Left colon (tissue), 2 donors: Measurements from ENCODE around the gene HK3. TPM values are rescaled to one million over a fixed set of nuclear protein-coding genes. Genes with fewer than 3 reads are reported as not detected.

ENCODE experiments used
- ATAC-seq: fragments of 200-7000 bp; cut with Tn5 transposase; one replicate; pipeline ENCODE4 v1.9.1; 2020; ENCODE audit warnings: mild to moderate bottlenecking, moderate library complexity
- DNase-seq, 2 donors: peaks; one replicate each; pipeline ENCODE4 v3.0.0-alpha.2; 2020
- intact Hi-C, 2 donors: fragments of 100-400 bp; cut with DNase I in 1 of 2; cut with micrococcal nuclease in 1 of 2; formaldehyde crosslinking; loops; one replicate each; pipeline versions ENCODE4 v1.11.2 to v1.14.0; 2022; cut with DNase I, micrococcal nuclease
- total RNA-seq, 2 donors: library from RNA; stranded (reverse); fragmentation: NEBNext Ultra II Directional; extraction: Animal tissue kit (Norgen Biotek cat#: 25700); gene quantifications; one replicate each; pipeline ENCODE4 v1.2.1, GENCODE V29; 2021
- donor health status: DM: no; HTN: no; CAD: no.
- donor health status: DM: yes; HTN: yes; CAD: no.

The HK3 gene
- total RNA-seq, 2 donors from 2014 or later, result 1.3 to 4.4 TPM

DNA sequence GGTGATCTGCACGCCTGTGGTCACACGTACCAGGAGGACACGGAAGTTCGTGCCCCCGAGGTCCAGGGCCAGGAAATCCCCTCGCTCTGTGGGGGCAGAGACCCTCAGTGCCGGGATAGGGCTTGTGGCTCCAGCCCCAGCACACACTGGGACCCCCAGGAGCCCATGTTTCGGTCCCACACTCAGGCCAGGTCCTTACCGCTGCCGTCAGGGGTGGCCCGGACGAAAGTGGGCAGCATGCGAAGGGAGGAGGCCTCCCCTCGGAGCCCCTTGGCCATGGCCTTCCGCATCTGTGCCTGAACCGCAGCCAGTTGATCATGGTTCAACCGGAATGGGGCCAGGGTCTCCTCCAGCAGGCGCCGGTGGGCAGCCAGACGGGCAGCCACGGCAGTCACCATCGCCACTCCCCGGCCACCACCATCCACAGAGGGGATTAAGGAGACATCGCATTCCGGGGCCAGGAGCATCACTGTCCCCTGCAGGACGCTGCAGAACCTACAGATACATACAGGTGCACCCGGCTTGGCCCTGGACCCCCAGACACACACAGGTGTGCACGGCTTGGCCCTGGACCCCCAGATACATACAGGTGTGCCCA, 11.8 kb downstream of the HK3 start:
- ATAC-seq, result no peak
- no peak for DNase-seq
- intact Hi-C loops, result no loop called here

DNA sequence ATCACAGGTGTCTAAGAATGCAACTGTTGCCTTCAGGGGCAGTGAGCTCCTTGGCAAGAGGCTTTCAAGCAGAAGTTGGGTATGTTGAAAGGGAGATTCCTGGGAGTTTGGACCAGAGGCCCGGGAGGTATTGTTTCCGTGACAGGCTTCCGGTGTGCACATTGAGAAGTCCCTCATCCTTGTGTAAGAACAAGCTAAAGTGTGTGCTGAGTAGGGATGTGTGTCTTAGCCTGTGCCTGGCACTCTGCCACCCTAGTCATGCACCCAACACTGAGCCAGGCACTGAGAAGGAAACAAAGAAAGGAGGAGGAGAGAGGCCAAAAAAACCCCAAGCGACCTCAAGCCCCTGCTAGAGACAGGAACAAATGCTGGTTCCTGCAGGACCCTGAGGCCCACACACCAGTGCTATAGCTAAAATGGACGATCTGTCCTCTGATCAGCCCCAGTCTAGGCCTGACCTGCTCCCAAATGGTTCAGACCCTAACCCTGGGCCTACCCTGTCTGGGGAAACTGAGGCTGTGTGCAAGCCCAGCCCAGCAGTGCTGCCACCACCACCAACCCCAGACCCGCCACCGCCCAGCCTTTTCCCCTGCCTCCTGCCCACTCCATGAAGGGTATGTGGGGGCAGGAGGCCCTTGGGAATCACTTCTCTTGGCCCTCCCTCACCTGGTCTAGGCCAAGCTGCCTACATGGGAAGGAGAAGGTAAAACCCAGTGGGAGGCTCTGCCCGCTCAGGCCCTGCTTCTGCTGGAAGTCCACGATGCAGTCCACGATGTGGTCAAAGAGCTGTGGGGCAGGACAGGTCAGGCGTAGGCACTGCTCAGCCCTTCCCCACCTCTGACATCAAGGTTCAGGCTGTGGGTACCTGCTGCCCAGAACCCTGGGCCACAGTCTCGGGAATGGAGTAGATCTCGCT, 12.6 kb downstream of the HK3 start:
- DNase-seq (no peak), ATAC-seq (no peak)
- intact Hi-C loops, result no loop called here

DNA sequence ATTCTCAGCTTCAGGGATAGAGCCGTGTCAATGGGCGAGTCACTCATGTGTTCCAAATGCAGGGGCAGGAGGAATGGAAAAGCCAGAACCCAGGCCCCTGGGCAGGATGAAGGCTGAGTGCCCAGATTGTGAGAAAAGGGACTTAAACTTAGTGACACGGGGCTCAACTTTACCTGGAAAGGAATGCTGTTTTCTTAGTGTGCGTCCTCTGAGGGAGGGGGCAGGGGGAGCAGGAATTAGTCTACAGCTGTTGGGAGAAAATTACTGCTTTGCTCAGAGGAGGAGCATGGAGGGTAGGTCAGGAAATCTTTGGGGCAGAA, 14.6 kb downstream of the HK3 start:
- intact Hi-C loops, result no loop called here
- ATAC-seq, result no peak
- no peak for DNase-seq

DNA sequence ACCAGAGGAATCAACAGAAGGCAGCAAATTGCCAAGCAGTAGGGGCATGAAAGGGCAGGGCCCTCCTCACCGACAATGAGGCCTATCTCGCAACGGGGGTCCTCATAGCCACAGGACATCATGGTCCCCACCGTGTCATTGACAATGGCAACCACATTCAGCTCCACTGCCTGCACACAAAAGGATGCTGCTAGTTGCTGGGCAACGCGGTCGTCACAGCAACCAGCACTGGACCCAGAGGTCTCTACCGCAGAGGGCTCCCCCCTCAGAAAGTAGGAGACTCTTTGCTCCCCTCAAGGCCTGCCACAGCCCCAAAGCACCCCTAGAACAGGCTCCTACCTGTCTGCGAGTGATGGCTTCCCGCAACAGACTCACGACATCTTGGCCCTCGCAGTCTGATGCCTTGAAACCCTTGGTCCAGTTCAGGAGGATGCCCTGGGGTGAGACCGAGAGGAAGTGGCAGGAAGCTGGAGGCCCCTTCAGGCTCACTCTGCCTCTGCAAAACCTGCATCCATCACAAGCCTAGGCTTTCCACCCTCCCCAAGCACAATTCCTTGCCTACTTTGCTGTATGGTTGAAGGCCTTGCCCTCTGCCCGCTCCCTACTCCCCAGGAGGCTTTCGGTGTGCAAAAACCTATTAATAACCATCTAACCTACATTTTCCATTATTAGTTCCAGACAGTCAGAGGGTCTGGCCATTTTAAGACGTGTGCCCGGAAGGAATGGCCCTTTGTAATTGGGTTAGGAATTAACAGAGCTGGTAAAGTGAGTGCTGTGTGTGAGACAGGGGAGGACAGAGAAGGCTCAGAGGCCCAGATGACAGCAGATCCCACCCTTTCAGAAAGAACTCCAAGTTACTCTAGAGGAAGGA, 15.2 kb downstream of the HK3 start:
- intact Hi-C loops, result no loop called here
- DNase-seq (no peak), ATAC-seq (no peak)

DNA sequence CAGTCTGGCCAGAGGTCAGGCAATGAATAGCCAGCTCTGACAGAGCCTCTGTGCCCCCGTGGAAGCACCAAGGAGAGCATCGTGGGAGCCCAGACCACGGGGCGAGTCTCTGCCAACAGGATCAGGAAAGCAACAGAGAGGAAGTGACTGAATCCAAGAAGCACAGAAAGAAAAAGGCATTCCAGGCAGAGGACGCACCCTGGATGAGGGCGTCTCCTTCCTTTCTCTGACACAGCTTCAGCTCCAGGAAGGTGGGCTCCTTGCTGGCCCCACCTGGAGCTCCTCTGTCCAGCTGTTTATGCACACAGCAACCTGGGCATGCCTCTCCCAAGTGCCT, 16.6 kb downstream of the HK3 start:
- DNase-seq (no peak), ATAC-seq (no peak)
- intact Hi-C loops, result no loop called here

DNA sequence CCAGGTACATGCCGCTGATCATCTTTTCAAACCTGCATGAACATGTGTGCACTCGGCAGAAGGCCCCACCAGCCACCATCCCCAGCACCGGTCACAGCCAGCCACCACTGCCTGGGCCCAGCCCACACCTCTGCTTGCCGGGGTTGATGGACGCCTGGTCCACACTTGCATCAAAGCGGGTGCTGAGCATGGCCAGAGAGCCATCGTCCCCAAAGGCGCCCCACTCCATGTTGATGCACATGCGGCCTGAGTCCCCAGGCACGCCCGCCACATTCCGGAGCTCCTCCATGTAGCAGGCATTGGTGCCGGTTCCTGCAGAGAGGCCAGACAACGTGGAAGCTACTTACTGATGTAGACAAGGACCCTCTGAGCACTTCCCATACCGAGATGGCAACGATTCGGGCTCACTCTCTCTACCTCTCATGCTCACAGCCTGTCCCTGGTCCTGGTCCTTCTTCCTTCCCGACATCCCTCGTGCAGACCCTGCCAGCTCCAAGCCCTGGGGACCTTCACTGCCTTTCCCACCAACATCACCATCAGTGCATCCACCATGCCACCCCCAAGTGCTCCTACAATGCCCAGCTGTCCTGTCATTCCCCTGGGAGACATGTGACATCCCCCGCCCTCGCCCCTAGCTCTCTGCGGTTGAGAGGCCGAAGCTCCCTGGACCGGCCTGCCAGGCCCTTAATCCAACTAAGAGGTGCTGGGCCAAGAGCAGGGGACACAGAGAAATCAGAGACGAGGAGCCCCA, 17.2 kb downstream of the HK3 start:
- ATAC-seq (no peak), DNase-seq (no peak)
- intact Hi-C loops, result no loop called here

DNA sequence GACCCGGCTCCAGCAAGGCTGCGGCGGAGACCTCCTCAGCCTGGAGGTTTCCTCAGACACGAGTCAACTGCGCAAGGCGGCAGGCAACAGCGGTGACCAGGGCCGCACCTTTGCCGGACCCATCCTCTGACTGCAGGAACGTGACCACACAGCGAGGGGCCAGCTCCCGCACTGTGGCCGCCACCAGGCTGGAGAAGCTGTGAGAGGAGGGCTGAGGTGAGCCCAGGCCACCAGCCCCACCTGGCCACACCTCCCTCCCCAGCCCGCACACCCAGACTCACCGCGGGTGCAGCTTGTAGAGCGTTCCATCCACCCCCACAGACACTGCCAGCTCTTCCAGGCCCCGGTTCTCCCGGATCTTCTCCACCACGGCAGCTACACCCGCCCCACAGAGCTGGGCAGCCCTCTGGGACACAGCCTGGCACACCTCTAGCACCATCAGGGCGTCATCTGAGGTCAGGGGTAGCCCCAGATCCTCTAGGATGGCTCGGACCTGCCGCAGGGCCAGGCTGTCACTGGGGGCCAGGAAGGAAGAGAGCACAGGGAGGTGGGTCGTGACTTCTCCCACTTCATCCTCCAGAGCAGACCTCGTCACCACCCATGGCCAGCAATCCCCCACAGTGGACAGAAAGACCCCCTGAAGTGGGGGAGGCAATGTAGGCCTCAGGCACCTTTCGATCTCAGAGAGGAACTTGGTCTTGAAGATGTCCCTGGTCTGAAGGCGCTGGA, 18.0 kb downstream of the HK3 start:
- intact Hi-C loops, result no loop called here
- ATAC-seq, result no peak
- DNase-seq, result no peak

DNA sequence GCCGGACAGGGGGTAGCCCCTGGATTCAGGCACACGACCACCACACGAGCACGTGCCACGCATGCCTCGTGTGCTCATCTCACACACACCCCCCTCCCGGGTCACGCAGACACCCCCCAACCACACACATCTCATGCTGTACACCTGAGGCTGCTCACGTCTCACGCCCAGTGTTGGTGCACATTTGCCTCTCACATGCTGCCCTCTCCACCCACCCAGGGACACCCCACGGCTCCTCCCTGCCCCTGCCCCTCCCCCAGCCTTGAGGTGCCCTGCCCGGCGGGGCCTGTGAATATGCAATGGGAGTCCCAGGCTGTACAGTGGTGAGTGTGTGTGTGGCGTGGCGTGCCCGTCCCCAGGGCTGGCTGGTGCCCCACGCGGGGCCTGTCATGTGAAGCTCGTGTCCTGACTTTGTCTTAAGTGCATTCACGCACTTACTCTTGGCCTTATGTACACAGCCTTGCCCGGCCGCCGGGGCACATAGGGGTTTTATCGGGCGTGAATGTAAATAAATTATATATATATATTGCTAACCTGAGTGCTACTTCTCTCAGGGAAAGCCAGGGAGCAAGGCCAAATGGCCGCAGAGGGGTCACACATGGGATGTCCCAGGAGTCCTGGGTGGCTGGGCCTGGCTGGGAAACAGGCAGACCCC, 18.7 kb downstream of the HK3 start:
- DNase-seq, result no peak
- intact Hi-C loops, result no loop called here

DNA sequence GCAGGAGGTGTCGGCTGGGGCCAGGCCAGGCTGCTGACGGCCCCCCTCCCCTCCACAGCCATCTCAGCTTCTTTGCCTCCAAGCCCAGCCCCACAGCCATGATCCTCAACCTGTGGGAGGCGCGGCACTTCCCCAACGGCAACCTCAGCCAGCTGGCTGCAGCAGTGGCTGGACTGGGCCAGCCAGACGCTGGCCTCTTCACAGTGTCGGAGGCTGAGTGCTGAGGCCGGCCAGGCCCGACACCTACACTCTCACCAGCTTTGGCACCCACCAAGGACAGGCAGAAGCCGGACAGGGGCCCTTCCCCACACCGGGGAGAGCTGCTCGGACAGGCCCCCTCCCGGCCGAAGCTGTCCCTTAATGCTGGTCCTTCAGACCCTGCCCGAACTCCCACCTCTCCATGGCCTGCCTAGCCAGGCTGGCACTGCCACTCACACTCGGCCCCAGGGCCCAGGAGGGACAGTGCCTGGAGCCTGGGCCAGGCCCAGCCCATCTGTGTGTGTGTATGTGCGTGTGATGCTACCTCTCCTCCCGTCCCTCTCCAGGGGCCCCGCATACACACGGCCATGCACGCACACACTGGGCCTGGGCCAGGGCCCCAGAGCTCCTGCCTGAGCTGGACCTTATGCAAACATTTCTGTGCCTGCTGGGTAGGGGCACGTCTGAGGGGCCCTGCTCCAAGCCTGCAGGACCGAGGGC, 19.3 kb downstream of the HK3 start:
- intact Hi-C loops, result no loop called here
- DNase-seq, result no peak
- no peak for ATAC-seq

More for the DNA sequence above, 18.7 kb downstream of the HK3 start:
- ATAC-seq, result no peak

DNA sequence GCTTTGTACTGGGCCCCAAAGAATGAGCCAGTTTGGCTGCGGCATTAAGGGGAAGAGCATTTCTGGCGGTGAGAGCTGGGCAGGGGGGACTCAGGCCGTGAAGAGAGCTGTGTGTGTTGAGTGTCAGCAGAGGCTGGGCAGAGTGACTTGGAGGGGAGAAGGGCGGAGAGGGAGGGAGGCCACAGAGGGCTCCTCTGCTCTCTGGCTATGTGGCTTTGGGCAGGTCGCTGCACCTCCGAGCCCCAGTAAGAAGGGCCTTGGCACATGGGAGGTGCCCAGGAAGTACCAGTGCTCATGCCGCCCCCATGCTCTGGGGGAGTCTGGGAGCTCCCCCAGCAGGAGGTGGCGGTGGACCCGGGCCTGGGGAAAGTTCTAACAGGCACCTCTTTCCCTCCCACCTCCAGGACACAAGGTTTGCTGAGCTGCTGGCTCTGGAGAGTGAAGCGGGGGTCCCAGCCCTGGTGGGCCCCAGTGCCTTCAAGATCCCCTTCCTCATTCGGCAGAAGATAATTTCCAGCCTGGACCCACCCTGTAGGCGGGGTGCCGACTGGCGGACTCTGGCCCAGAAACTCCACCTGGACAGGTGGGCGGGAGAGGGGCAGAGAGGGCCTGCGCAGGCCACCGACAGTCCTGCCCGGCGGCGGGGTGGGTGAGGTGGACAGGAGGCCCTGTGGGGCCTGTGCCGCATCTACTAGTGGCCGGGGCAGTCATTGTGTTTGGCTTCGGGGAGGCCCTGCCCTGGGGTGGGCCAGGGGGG, 20.1 kb downstream of the HK3 start:
- no peak for DNase-seq
- no peak for ATAC-seq
- intact Hi-C loops, result no loop called here

DNA sequence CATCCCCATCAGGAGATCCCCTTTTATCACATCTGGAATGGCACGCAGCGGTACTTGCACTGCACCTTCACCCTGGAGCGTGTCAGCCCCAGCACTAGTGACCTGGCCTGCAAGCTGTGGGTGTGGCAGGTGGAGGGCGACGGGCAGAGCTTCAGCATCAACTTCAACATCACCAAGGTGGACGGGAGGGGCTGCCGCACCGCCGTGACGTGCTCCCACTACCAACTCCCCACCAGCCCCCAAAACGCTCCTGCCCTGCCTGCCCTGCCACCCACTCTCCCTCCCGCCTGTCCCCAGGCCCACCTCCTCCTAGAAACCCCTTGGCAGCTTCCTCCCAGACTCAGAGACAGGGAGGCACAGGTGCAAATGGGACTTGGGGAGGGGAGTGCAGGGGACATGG, 20.7 kb downstream of the HK3 start:
- DNase-seq (no peak), ATAC-seq (no peak)
- intact Hi-C loops, result no loop called here

DNA sequence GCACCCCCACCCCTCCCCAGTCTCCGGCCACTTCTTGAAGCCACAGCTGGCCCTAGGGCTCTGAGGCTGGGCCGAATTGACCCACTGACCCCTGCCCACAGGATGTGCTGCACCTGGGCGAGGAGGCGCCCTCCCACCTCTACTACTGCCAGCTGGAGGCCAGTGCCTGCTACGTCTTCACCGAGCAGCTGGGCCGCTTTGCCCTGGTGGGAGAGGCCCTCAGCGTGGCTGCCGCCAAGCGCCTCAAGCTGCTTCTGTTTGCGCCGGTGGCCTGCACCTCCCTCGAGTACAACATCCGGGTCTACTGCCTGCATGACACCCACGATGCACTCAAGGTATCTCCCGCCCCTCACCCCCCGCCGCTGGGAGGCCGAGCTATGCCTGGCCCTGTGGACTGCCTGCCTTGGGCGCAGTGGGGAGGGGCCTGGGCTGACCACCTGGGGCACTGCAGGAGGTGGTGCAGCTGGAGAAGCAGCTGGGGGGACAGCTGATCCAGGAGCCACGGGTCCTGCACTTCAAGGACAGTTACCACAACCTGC, 21.3 kb downstream of the HK3 start:
- DNase-seq (no peak), ATAC-seq (no peak)
- intact Hi-C loops, result no loop called here

DNA sequence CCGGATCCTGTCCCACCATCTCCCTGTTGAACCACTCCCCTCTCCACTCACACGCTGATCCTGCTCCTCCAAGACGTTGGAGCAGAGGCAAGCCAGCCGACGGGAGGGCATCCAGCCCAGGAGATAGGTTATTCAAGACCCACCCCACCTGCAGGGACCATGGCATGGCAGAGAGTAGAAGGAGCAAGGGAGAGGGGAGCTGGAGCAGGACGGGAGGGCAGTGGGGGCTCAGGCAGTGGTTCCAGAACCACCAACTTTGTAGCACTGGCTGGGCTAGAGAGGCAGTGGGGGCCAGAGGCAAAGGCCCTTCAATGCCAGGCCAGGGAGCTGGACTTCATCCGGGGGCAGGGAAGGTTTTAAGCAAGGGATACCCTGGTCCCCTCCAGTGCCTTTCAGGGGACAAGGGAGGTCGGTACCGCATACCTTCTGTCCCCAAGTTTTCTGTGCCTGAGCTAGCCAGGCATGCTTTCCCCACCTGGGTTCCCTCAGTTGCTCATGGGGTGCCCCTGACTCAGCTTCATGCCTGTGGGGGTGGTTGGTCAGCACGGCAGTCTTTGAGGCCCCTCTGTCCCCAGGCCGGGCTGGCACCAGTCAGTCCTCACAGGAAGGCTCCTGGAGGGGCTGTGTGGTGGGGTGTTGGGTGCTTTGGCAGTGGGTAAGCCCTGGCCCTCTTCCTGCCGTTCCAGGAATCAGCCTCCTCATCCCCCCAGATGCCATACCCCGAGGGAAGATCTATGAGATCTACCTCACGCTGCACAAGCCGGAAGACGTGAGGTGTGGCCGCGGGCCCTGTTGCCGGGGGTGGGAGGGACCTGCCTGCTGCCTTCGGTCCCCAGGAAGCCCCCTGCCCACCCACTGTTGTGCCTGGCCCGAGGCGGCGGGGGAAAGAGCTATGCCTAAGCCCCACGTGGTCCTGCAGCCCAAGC, 22.4 kb downstream of the HK3 start:
- intact Hi-C loops, result no loop called here
- no peak for DNase-seq
- ATAC-seq, result no peak

DNA sequence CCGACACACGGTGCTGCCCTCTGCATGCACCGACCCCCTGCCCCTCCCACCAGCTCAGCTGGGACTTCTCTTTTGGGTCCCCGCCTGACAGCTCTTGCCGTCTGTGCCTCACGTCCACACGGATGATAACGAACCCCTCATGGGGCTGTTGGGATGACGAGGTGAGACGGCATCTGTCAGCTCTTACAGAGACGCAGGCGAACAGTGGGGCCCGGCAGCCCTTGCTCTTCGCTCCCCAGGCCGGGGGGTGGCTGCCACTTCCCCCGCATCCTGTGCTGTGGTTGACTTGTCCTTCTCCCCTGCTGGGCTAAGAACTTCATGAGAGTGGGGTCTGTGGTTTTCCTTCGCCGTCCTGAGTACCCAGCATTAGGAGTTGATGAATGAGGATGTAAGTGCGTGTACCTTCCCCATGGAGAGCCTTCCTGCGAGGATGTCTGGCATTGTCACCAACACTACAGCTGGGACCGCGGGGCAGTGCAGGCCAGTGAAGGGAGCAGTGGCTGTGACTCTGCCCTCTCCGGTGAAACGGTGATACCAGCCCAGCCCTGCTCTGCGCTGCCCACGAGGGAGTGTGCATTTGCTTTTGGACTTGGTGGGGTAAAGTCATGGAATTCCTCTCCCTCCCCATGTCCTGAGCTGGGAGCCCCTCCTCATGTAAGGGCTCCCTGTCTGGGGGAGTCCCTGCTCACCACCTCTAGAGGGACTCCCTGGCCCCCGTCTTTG, 23.2 kb downstream of the HK3 start:
- no peak for DNase-seq
- no peak for ATAC-seq
- intact Hi-C loops, result no loop called here

DNA sequence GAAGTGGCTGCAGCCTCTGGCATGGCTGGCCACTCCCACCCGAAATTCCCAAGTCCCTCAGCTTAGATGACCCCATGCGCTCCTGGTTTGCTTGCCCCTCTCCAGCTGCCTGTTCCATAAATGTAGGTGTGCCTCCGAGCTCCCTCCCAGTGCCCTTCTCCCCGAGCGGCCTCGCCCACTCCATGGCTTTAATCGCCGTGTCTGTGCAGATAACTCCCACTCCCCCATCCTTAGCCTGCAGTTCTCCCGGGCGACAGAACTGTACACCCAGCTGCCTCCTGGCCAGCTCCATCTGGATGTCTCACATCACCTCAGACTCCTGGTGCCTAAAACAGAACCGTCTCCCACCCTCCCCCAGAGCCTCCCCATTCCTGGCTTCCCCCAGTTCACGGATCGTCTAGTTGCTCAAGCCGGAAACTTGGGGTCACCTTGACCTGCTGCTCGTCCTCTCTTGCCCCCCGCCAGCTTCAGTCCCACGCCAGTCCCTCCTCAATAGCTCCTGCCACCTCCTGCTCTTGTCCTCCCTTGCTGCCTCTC, 24.1 kb downstream of the HK3 start:
- intact Hi-C loops, result no loop called here
- no peak for DNase-seq
- ATAC-seq, result no peak
